HG02870 (cell line): ENCODE results near the gene NRSN2.

ENCODE experiments used
- ATAC-seq: cut with Tn5 transposase; IDR thresholded peaks from one replicate; pipeline ENCODE4 v1.9.1; 2021; ENCODE audit warnings: mild to moderate bottlenecking, moderate library complexity; ENCODE audit not compliant: unreplicated experiment

The NRSN2 gene, protein sequence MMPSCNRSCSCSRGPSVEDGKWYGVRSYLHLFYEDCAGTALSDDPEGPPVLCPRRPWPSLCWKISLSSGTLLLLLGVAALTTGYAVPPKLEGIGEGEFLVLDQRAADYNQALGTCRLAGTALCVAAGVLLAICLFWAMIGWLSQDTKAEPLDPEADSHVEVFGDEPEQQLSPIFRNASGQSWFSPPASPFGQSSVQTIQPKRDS

DNA sequence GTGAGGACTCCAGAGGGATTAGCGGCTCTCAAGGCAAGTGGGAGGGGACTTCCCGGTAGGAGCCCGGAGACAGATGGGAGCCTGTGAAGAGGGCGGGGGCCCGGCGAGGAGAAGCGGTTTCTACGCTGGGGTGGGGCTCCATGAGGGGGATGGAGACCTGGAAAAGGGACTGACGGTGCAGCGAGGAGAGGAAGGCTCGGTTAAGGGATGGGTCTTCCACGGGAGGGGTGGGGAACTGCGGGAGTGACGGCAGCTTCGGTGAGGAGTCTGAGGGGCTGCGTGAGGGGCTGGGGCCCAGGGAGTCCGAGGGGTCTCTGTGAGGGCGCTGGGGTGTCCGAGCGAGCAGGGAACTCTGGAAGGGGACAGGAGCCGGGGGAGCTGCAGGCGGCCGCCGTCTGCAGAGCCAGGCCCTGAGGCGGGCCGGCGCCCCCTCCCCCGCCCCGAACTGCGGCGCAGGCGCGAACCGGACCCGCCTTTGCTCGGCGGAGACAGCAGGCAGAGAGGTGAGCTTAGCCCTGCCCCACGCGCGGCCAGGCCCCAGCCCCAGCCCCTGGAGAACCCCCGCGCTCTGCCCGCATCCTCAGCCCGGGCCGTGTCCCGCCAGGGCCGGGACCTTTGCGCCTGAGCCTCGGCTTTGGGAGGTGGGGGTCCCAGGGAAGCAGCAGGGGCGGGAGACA, at the start of gene NRSN2:
Gene NRSN2, plus strand, starts transcription at position 472 of the 677 bp plus-strand sequence. CDS start 2,533 bp downstream, outside the sequence.
- no peak for ATAC-seq

DNA sequence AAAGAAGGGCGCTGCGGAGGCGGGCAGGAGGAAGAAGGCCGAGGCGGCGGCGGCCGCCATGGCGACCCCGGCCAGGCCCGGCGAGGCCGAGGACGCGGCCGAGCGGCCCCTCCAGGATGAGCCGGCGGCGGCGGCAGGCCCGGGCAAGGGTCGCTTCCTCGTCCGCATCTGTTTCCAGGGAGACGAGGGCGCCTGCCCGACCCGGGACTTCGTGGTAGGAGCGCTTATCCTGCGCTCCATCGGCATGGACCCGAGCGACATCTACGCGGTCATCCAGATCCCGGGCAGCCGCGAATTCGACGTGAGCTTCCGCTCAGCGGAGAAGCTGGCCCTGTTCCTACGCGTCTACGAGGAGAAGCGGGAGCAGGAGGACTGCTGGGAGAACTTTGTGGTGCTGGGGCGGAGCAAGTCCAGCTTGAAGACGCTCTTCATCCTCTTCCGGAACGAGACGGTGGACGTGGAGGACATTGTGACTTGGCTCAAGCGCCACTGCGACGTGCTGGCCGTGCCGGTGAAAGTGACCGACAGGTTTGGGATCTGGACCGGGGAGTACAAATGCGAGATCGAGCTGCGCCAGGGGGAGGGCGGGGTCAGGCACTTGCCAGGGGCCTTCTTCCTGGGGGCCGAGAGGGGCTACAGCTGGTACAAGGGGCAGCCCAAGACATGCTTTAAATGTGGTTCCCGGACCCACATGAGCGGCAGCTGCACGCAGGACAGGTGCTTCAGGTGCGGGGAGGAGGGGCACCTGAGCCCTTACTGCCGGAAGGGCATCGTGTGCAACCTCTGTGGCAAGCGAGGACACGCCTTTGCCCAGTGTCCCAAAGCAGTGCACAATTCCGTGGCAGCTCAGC, 48.8 kb upstream of the NRSN2 start:
- ATAC-seq = peak; percentile 19

DNA sequence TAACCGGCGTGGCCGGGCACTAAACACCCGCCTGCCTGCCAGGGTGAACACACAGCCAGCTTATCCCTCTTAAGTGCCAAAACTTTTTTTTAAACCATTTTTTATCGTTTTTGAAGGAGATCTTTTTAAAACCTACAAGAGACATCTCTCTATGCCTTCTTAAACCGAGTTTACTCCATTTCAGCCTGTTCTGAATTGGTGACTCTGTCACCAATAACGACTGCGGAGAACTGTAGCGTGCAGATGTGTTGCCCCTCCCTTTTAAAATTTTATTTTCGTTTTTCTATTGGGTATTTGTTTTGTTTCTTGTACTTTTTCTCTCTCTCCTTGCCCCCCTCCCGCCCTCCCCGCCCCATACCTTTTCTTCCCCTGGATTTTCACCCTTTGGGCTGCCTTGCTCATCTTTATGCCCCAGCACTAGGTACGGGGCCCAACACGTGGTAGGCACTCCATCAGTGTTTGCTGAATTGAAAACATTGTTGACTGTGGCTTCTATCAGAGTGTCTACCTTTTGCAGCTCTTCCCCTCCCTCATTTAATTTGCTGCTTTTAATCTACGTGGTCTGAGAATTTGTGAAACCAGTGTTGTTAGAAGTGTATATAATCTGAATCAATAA, 48.0 kb upstream of the NRSN2 start:
- no peak for ATAC-seq

DNA sequence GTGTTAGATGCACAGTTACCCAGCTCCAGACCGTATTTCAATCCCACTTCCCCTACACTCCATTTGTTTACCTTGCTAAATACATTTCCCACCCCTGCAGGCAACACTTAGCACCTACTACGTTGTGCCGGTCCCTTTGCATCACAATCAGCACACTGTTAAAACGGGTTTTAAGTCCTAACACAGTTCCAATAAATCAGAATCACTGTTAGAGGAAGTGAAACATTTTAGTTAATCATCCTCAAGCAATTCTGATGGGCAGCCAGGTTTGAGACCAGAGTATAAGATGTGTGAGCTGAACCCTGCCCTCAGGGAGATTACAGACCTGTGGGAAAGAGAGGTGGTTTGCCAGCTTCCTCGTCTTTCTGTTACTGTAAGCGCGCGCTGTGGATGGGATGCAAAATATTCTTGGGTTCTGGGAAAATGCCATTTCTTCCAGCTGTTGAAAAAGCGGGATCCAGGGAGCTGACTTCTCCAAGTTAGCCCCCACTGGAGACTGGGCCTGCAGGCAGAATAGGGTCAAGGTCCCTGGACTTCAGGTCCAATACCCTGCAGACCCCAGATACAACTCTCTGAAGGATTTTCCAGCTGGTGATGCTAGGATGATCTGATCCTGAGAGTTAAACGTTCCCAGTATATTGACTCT, 46.4 kb upstream of the NRSN2 start:
- no peak for ATAC-seq

DNA sequence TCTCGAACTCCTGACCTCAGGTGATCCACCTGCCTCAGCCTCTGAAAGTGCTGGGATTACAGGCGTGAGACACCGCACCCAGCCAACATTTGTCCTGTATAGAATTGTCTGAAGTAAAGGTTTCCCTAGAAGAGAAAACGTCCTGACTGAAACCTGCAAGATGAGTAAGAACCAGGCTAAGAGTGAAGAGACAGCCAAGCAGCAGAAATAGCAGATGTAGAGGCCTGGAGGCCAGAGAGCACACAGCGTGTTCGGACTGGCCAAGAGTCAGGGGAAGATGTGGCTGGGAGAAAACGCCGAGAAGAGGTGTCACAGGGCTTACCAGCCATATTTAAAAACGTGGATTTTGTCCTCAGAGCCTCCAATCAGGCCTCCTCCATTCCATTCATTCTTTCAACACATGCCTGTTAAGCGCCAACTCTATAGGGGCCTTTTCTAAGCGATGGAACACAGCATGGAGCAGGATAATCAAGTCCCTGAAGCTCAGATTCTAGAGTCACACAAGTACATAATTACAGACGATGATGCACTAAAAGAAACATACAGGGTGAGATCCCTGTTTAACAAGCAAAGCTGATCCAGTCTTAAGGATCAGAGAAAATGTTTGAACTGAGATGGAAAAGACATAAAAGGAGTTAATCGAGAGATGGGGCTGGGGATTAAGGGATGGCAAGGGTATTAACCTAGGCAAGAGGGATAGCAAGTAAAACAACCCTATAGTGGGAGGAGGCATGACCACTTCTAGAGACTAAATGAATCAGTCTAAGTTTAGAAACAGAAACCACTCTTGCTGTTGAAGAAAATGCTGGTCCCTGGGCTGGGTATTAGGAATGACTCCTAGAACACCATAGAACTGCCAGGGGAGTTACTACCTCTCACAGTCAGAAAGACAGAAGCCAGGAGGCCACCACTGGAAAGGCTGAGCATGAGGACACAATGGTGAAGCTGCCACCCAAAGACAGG, 44.7 kb upstream of the NRSN2 start:
- no peak for ATAC-seq

DNA sequence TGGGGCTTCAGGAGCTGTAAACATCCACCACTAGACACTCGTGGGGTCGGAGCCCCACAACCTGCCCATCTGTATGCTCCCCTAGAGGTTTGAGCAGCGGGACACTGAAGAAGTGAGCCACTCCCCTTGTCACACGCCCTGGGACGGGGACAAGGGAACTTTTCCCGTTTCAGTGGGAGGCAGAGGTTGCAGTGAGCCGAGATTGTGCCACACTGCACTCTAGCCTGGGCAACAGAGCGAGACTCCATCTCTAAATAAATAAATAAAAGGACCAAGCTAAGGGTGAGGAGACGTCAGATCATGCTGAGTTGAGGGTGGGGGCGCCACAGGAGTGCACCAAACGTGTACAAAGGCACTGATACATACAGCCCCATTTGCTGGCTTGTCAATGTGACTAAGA, 41.2 kb upstream of the NRSN2 start:
- no peak for ATAC-seq

DNA sequence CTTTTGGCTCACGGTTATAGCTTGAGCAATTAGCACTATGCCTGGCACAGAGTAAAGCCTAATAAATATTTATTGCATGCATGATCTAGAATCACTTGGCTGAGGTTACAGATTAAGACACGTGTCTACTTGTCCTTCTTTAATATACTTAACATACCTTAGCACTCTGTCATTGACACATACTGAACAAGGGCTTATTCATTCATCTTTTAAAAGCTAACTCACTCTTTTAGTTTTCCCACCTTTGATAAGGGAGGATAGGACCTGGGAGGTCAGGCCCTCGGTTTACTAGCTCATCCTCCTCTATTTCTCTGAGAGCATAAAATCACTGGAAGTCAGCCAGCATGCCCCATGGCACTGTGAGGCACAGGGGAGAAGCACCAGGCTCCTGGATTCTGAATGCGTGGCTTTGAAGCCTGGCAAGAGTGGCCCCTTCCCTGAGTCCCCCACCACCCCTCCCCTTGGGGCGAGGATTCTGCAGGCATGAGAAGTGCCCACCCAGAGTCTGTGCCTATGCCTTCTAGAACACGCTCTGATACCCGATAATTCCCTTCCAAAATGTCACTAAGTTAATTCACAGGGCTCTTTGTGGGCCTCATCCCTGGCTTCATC, 38.4 kb upstream of the NRSN2 start:
- no peak for ATAC-seq

DNA sequence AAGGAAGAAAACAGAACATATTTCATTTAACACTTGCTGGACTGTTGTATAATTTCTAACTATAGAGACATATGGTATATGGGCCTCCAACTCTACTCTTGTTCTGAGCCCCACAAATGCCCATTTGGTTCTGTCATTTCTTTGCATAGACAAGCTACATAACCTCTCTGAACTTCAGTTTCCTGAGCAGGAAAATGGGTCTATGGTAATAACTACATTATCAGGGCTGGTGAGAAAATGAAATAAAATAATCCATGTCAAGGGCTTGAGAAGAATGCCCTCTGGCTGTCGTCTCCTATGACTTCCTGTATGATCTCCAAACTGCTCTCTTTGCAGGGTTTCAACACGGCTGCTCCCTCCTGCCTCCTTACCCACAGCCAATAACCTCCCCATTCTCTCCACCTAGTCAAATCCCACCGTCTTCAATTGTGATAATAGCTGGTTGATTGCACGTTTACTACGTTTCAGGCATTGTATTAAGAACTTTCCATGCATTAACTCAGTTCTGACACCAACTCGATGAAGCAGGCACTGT, 37.5 kb upstream of the NRSN2 start:
- no peak for ATAC-seq

DNA sequence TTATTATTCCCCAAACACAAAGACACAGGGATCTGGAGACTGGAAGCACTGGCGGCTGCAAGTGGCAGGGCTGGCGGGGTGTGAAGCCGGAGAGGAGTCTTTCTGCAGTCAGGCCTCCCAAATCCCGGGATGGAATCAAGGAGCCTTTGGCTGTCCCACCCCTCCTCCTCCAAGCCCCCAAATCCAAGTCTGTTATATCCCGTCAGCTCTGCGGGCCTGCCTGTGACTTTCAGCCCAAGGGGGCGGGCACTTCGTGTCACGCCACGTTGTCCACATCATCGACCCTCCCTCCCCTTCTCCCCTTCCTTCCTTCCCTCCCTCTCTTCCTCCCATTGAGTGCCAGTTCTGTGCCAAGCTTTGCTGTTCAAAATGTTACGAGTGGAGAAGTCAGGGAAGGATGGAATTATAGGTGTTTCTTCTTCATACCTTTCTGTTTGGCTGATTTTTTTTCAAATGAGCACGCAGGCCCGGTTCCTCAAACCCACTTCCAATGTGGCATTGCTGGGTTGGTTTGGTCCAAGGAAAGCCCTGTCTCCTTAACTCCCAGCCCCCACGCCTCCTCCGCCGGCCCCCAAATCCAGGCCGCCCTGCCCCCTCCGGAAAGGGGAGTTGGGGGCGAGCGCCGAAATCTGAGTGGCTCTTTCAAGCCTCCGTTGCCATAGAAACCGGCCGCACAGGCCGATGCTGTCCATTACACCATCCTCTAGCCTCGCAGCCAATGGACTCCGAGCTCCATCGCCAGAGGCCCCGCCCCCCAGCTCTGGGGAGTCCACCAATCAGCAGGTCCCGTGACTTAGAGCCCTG, 36.9 kb upstream of the NRSN2 start:
- peak; percentile 100 for ATAC-seq

DNA sequence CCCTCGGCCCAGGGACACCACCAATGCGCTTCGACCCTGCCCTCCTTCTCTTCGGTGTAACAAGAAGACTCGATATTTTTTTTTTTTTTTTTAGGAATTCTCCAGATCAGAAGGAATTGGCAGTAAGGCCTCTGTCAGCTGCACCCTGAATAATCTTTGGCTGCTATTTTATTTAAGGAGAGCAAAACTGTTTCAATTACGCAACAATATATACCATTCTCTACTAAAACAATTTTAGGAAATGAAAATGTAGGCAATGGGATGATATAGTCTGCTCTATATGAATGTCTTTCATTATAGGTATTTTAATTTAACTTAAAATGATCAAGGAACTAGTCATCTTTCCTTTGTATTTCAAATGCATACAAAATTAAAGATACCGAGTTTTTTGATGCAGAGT, 36.3 kb upstream of the NRSN2 start:
- ATAC-seq = no peak

DNA sequence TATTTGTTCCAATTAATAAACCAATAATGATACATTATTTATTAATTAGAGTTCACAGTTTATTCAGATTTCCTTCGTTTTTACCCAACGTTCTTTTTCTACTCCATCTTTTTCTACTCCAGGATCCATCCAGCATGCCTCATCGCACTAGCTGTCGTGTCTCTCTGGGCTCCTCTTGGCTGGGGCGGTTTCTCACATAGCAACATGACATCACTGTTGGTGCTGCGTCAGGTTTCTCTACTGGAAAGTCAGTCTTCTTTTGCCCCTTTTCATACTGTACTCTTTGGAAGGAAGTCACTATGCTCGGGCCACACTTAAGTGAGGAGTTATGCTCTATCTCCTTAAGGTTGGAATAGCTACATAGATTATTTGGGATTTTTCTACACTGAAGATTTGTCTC, 35.3 kb upstream of the NRSN2 start:
- no peak for ATAC-seq

DNA sequence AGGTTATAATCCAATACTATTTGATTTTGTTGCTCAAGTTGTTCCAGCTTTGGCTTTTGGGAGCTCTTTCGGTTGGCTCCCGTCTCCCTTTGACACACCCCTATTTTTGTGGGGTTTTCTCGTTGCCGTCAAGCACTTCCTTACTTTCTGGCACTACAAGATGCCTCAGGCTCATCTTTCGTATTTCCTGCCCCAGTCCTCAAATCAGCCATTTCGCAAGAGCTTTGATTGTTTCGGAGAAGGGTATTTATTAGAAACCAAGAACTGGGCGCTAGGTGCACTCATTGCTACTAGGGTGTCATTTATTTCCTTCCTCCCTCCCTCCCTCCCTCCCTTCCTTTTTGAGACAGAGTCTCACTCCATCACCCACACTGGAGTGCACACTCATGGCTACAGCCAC, 34.8 kb upstream of the NRSN2 start:
- no peak for ATAC-seq

DNA sequence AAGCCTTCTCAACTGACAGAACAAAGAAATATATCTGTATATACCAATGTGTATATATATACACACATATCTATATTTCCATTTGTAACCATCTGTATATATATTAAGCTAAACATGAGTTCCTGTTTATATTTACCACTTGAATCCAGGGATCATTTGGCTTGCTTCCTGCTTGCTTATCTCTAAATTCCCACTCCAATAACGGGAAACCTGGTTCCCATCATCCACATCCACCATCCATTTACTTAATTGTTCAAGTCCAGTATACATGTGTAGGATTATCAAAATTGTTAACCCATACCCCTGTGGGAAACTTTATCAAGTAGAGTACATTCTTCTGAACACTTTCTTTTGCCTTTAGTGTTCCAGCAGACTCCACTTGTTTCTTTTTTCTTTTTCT, 34.0 kb upstream of the NRSN2 start:
- ATAC-seq = no peak

DNA sequence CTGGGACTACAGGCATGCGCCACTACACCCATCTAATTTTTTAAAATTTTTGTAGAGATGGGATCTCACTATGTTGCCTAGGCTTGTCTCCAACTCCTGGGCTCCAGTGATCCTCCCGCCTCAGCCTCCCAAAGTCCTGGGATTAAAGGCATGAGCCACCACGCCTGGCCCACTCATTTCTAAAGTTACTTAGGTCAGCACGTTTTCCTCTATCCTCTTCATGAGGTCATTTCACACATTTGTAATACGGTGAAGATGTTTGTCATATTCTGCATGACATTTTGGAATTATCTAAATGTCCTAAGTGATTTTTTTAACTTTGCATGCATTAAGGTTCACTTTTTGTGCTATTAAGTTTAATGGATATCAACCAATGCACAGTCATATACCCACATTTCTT, 33.5 kb upstream of the NRSN2 start:
- ATAC-seq = no peak

DNA sequence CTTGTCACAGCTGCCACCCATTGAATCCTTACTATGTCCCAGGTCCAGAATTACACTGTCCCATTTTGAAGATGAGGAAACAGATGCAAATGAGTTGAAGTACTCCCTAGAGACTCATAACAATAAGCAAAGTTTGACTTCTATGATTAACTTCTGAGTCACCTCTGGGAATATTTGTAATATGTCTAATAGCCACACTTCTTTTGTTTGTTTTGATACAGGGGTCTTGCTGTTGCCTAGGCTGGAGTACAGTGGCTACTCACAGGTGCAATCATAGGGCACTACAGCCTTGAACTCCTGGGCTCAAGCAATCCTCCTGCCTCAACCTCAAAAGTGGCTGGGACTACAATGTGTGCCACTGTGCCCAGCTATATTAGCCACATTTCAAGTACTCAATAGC, 33.0 kb upstream of the NRSN2 start:
- ATAC-seq = no peak

DNA sequence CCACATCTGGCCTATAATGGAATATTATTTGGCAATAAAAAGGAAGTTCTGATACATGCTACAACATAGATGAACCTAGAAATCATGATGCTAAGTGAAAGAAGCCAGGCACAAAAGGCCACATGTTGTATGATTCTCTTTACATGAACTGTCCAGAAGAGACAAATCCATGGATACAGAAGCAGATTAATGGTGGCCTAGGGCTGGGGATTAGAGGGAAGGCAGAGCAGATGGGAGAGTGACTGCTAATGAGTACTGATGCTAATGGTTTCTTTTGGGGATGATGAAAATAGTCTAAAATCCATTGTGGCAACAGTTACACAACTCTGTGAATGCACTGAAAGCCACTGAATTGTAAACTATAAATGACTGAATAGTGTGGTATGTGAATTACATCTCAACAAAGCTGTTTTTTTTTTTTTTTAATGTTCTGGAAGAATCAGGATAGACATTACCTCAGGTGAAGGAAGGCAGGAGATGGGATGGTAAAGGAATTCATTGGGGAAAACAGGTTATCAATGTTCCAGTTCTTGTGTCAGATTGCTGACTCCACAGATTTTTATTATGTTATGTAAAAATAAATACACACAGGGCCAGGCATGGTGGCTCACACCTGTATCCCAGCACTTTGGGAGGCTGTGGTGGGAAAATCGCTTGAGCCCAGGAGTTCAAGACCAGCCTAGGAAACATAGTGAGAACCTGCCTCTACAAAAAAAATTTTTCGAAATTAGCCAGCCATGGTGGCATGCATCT, 30.4 kb upstream of the NRSN2 start:
- no peak for ATAC-seq

DNA sequence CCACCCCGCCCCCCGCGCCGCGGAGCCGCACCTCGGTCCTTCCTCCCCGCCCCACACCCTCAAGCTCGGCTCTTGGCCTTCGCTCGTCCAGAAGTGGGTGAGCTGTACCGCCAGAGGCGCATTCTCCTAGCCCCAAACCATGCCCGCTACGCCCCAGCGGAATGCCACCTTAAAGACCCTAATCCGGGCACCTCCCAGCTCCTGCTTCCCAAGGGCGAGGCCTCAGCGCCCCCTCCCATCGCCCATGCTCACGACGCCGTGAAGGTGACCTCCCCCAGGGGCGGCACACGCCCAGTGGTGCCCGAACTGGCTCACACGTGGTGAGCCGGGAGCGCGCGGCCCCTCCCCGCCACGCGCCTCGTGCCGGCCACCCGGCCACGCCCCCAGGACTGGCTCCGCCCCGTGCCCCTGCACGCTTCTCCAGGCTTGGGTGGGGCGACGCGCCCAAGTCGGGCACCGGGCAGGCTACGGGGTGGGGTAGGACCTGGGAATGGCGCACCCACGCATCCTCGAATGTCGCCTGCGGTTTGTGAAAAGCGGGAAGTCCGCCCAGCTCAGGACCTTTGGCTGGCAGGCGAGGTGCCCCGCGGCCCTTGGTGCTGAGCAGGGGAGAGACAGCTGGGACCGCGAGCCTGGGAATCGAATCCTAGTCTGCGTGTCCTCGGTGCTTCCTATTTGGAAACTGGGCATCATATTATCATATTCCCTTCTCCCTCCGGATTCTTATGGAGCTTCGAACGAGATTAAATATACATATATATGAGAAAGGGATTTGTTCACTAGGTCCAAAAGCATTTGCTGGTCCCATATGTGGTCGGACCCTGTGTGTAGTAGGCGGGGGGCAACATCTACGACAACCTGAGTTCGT, 22.5 kb upstream of the NRSN2 start:
- peak; percentile 37 for ATAC-seq
